SKM-1 treated with dmso at 0.1 percent for 144 hours (cell line): ENCODE results near the gene EIF2S3.
"Not testable (repeated sequence)": the region's sequence is repeated elsewhere in the genome, so short reads cannot be mapped to it uniquely, and the experiment has no call there.

Experiments used
- DNase-seq: peaks from one replicate; lab custom pipeline; 2025; ENCODE audit not compliant: unreplicated experiment; lab: John Stamatoyannopoulos, UW

EIF2S3 gene

GRCh38 chrX:24054182-24055042 is at the start of gene EIF2S3:
Gene EIF2S3, plus strand, starts transcription at chrX:24054956. Its CDS starts 13 bp downstream, at chrX:24054969.
- peak; percentile 84 for DNase-seq

GRCh38 chrX:24005028-24005427 is 49.7 kb upstream of the EIF2S3 start:
- no peak for DNase-seq

GRCh38 chrX:24005867-24006266 is 48.9 kb upstream of the EIF2S3 start:
- no peak for DNase-seq

DNA sequence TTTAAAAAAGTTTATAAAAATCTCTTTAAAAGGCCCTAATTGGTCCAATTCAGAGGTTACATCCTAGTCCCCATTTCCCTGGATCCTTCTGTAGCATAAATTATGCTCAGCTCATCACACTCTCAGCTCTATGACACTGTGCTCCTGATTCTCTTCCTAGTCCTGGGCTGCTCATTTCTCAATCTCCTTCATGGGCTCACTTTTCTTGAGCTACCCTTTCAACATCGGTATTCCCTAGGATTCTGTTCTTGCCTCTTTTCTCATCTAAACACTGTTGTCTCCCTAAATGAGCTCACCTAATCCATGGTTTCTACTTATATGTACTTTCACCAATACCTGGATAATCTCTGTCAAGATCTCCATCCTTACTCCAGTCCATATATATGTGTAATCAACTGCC is 42.5 kb upstream of the EIF2S3 start:
- DNase-seq: no peak

DNA sequence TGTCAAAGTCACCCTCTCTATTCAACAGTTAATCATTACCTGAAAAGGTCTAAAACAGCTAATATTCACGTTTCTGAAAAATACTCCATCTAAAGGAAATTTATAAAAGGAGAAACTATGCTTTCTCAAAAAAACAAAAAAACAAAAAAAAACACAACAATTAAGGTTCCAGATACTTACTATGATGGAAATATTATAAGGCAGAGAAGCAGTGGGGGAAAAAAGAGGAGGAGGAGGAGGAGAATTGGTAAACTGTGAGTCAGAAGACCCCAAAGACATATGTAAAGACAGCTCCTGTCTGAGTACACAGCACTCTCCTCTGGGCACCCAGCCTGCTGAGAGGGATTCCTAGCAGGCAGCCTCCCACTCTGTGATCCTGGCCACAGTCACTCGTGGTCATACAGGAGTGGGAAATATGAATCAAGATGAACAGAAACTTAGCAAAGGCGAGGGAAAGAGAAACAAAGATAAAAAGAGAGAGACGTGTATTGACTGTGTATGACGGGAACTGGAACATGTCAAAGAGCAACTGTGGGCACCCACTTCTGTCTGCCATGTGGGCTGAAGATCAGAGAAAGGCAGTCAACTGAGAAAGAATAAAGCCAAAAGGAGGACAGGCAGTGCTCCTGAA is 40.3 kb upstream of the EIF2S3 start:
- no peak for DNase-seq

DNA sequence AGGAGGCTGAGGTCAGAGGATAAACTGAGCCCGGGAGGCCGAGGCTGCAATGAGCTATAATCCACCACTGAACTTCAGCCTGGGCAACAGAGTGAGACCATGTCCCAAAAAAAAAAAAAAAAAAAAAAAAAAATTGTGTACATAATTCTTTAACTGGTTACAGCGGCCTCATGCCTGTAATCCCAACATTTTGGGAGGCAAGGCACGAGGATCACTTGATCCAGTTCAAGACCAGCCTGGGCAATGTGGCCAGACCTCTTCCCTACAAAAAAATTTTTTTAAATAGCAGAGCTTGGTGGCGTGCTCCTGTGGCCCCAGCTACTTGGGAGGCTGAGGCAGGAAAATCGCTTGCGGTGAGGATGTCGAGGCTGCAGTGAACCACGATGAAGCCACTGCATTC is 37.1 kb upstream of the EIF2S3 start:
- DNase-seq: no peak

GRCh38 chrX:24018809-24019208 is 35.9 kb upstream of the EIF2S3 start:
- DNase-seq: no peak

DNA sequence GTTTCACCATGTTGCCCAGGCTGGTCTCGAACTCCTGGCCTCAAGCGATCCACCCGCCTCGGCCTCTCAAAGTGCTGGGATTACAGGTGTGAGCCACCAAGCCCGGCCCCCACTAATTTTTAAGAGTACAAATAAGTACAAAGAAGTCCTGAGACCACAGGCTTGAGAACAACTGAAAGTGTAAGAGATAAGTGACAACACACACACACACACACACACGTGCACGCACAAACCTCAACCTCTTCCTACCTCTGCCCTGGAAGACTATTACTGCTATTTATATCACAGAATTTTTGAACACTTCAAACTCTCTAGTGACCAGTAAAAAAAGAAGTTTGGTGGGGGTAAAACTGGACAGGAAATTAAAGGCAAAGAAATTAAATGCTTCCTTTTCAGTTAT is 35.3 kb upstream of the EIF2S3 start:
- no peak for DNase-seq

- no peak for DNase-seq
These were observed 34.4 kb upstream of the EIF2S3 start for GRCh38 chrX:24020306-24020876.

GRCh38 chrX:24023544-24023943 is 31.2 kb upstream of the EIF2S3 start:
- no peak for DNase-seq

- no peak for DNase-seq
These were observed 30.6 kb upstream of the EIF2S3 start for GRCh38 chrX:24023972-24024669.

- DNase-seq: peak; percentile 67
These were observed 29.7 kb upstream of the EIF2S3 start for GRCh38 chrX:24024819-24025740.

DNA sequence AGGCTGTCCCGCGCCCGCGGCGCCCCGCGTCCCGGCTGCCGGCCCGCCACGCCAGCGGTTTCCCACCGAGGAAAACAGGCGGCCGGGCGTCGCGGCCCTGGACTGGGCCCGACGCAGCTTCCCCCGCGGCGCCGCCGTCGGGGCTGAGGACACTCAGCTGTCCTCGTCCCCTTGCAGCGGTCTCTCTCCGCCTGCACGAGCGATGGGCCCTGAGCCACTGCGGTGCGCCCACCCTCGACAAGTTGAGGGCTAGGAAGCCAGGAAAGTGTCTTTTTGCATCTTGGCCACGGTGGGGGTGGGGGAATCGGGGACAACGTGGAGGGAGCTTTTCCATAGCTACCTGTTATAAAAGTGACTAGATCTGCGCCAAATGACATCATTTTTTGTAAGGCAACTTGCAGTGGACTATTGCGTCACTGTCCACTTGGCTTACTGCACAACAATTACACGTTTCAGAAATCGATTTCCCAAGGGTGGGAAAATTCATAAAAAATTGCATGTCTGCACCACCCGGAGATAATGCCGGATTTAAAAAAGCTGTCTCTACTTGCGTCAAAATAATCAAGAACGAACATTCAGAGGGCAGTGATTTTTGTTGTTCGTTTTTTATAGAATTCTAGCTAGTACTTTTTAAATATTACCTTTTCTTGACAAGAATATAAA is 28.9 kb upstream of the EIF2S3 start:
- DNase-seq: no peak

DNA sequence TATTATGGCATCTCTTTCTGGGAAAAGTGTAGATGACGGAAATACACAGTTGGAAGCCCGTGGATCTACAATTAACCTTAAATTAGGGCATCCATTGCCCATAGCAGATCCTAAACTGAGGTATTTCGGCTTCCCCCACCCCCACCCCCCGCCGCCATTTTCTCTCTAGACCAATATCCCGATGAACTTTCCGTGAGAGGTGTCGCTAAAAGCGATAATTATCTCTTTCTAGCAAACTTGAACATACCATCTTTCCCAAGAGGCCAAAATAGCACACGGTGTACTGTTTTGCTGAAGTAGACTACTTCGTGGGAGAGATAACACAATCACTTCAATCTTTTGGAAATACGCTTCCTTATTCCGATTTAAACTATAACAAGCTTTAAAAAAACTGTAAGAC is 28.3 kb upstream of the EIF2S3 start:
- DNase-seq: no peak

DNA sequence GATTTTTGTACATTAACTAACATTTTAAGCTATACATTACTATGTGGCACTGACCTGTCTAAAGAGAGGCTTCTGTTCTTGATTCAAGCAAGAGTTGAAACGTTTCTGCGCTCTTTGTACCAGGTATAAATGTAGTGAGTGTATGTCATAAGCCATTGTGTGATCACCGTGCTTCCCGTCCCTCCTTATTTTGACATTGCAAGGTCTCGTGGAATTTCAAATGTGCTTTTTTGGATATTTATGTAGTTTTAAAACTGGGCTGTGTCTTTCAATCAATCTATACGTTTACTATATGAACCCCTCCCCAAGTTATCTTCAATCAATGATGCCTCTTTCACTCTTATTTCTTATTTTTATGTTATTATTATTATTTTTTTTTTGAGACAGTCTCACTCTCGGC is 27.7 kb upstream of the EIF2S3 start, which contains the start of gene KLHL15:
Gene KLHL15 (minus strand): TSS at position 101 of the 400 bp plus-strand sequence. CDS start 20,493 bp downstream, outside the sequence.
- DNase-seq: no peak

DNA sequence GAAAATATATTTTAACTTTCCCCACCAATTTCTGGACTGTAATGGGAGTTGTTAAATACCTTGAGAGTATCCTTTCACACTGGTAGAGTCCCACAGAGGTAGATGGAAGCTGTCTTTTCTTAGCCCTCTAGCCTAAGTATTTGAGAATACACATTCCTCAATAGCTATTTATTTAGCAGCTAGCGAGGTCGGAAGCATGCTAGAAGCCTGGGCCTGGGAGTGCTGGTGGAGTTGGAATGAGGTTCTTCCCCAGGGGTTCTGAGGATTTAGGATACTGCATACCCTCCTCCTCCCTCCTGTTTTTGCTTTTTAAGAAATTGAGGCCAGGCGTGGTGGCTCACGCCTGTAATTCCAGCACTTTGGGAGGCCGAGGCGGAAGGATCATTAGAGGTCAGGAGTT is 26.8 kb upstream of the EIF2S3 start:
- DNase-seq: no peak

- no peak for DNase-seq
These were observed 24.2 kb upstream of the EIF2S3 start for GRCh38 chrX:24030597-24030996.

GRCh38 chrX:24034485-24034884 is 20.3 kb upstream of the EIF2S3 start:
- DNase-seq: no peak

GRCh38 chrX:24037729-24038128 is 17.0 kb upstream of the EIF2S3 start:
- DNase-seq: no peak

GRCh38 chrX:24046060-24046459 is 8.7 kb upstream of the EIF2S3 start:
- DNase-seq: not testable (repeated sequence)
